GM19397 (cell line): ENCODE data around the gene NOL12.

Source experiments
- ATAC-seq: cut with Tn5 transposase; IDR thresholded peaks from one replicate; pipeline ENCODE4 v1.9.1; 2021; ENCODE audit warnings: mild to moderate bottlenecking, moderate library complexity; ENCODE audit not compliant: unreplicated experiment

NOL12 gene

DNA sequence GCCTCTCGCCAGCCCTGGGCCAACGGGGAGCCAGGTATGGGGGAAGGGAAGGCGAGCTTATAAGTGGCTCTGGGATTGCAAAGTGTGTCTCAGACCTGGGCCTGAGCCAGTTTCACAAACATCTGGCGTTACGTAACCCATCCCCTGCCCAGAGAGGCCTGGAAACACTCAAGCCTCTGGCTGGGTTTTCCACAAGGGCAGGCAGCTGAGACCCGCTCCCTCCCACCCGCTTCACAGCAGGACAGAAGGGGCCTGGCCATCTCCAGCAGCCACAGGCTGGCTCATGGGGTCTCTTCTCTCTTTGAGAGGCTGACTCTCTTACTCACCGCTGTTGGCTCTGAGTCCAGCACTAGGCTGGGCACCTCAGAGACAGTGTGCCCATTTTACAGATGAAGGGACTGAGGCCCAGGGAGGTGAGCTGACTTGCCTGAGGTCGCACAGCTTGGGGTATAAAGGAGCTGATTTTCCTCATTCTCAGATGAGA is 55.2 kb downstream of the NOL12 start:
- ATAC-seq, result no peak

DNA sequence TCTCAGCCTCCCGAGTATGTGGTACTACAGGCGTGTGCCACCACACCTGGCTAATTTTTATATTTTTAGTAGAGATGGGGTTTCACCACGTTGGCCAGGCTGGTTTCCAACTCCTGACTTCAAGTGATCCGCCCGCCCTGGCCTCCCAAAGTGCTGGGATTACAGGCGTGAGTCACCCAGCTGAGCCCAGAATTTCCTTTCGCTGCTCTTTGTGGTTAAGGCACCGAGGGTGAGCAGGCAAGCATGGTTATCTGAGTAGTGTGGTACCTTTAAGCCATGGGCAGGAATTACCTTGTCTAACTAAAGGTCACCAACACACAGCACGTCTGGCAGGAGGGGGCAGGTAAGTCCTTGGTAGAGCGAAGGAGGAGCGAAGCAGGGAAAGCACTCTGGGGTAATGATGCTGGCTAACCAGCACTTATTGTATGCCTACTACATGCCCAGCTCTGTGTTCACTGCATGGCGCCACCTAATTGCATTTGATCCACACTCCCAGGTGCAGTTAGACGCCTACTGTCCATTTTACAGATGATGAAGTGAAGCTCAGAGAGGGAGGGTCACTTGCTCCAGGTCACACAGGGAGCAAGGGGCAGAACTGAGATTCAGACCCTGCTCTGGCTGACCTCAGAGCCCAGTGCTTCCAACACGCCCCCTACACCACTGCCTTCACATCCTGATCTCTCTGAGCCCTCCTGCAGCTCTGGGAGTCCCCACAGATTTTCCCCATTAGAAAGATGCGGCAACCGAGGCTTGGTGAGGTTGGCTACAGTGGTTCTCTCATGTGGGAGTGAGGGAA is 56.4 kb downstream of the NOL12 start:
- no peak for ATAC-seq
